WERI-Rb-1 (cell line): Measurements from ENCODE around the gene BCAT1.

Experiments
- DNase-seq: peaks from one replicate; pipeline ENCODE4 v3.0.0-alpha.2; 2020
- H3K27ac ChIP-seq: fragments of 250-450 bp; sonication (Bioruptor Pico); 2 replicates; pipeline ENCODE4 v1.5.1; 2020; ENCODE audit warnings: mild to moderate bottlenecking, moderate library complexity
- H3K27me3 ChIP-seq: fragments of 250-450 bp; sonication (Bioruptor Pico); 2 replicates; pipeline ENCODE4 v1.5.1; 2021; ENCODE audit warnings: mild to moderate bottlenecking, low read depth, moderate library complexity; ENCODE audit not compliant: insufficient read depth, severe bottlenecking
- H3K36me3 ChIP-seq: fragments of 250-450 bp; sonication (Bioruptor Pico); 2 replicates; pipeline ENCODE4 v1.5.1; 2020; ENCODE audit warnings: mild to moderate bottlenecking, moderate library complexity
- H3K4me3 ChIP-seq: 2 replicates; pipeline ENCODE4 v1.5.1; 2011; ENCODE audit warnings: low read depth, mild to moderate bottlenecking, control low read depth, low read length
- H3K9me3 ChIP-seq: fragments of 250-450 bp; sonication (Bioruptor Pico); 2 replicates; pipeline ENCODE4 v1.5.1; 2021; ENCODE audit warnings: mild to moderate bottlenecking, moderate library complexity; ENCODE audit not compliant: severe bottlenecking
- CTCF ChIP-seq: IDR thresholded peaks from 2 replicates; pipeline ENCODE4 v1.5.1; 2011; ENCODE audit warnings: low read depth, mild to moderate bottlenecking, control low read depth, inconsistent platforms, low read length

The BCAT1 gene

GRCh38 chr12:24890048-24890803 lies 58.7 kb downstream of the BCAT1 start:
- no peak overlapping the region for H3K4me3 ChIP-seq
- no peak for TF ChIP-seq CTCF
- H3K9me3 ChIP-seq, result no peaks in the 10 kb centered on the region
- no peak for DNase-seq
- H3K27me3 ChIP-seq, result no peaks in the 10 kb centered on the region
- H3K36me3 ChIP-seq, result no peaks in the 10 kb centered on the region
- no peak overlapping the region for H3K27ac ChIP-seq

GRCh38 chr12:24889411-24889810 lies 59.5 kb downstream of the BCAT1 start:
- H3K36me3 ChIP-seq, result no peaks in the 10 kb centered on the region
- no peaks in the 10 kb centered on the region for H3K27me3 ChIP-seq
- no peak overlapping the region for H3K27ac ChIP-seq

GRCh38 chr12:24888813-24889212 lies 60.1 kb downstream of the BCAT1 start:
- Histone ChIP-seq H3K27ac (no peak overlapping the region), H3K27me3 (no peaks in the 10 kb centered on the region), H3K36me3 (no peaks in the 10 kb centered on the region), H3K9me3 (no peaks in the 10 kb centered on the region), H3K4me3 (no peak overlapping the region)
- no peak for TF ChIP-seq CTCF
- no peak for DNase-seq

More at GRCh38 chr12:24889411-24889810, 59.5 kb downstream of the BCAT1 start:
- H3K9me3 ChIP-seq, result no peaks in the 10 kb centered on the region
- DNase-seq, result no peak
- no peak for TF ChIP-seq CTCF
- no peak overlapping the region for H3K4me3 ChIP-seq

GRCh38 chr12:24884911-24885310 lies 64.0 kb downstream of the BCAT1 start:
- no peak for DNase-seq
- Histone ChIP-seq H3K36me3 (no peaks in the 10 kb centered on the region), H3K27me3 (no peaks in the 10 kb centered on the region), H3K9me3 (no peaks in the 10 kb centered on the region), H3K4me3 (no peak overlapping the region), H3K27ac (no peak overlapping the region)
- no peak for TF ChIP-seq CTCF

GRCh38 chr12:24881724-24882371 lies 67.1 kb downstream of the BCAT1 start:
- Histone ChIP-seq H3K36me3 (no peaks in the 10 kb centered on the region), H3K4me3 (no peak overlapping the region), H3K9me3 (no peaks in the 10 kb centered on the region), H3K27ac (no peak overlapping the region), H3K27me3 (no peaks in the 10 kb centered on the region)
- no peak for DNase-seq
- TF ChIP-seq CTCF, result no peak

- H3K27me3 ChIP-seq, result no peaks in the 10 kb centered on the region
- no peak for DNase-seq
- no peak overlapping the region for H3K4me3 ChIP-seq
- H3K27ac ChIP-seq, result no peak overlapping the region
- no peaks in the 10 kb centered on the region for H3K9me3 ChIP-seq
- H3K36me3 ChIP-seq, result no peaks in the 10 kb centered on the region
- no peak for TF ChIP-seq CTCF
Observed at GRCh38 chr12:24881227-24881626, 67.7 kb downstream of the BCAT1 start.
